GM18870 (cell line): ENCODE measurements around the gene P4HB.

Experiments used
- ATAC-seq: cut with Tn5 transposase; IDR thresholded peaks from one replicate; pipeline ENCODE4 v1.9.1; 2021; ENCODE audit warnings: moderate library complexity; ENCODE audit not compliant: unreplicated experiment

The P4HB gene

GRCh38 chr17:81812571-81813370 is 47.6 kb downstream of the P4HB start:
- no peak for ATAC-seq

DNA sequence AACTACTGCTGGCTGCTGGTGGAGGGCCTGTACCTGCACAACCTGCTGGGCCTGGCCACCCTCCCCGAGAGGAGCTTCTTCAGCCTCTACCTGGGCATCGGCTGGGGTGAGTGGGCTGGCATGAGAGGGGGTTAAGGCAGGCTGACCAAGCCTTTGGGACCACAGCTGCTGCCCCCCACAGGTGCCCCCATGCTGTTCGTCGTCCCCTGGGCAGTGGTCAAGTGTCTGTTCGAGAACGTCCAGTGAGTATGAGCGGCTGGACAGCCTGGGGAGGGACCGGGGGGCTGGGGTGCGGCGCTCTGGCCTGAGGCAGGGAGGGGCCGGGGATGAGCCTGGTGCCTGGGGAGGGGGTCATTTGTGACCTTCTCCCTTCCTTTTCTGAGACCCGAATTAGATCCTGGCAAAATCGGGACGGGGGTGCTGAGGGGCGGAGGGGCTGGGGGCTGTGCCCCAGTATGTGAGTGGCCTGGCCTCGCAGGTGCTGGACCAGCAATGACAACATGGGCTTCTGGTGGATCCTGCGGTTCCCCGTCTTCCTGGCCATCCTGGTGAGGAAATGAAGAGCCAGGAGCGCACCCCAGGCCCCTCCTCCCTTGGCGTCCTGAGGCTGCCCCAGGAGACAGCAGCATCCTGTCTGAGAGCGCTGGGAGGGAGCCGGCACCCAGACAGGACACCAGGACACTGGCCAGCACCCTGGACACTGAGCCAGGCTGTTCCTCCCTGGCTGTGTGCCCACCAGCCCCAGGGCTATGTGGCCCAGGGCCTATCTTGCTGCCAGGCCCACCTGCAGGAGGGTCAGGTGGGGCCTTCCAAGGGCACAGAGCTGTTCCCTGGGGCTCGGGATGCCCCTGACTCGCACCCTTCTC is 48.4 kb downstream of the P4HB start:
- ATAC-seq: no peak

- ATAC-seq: no peak
These were observed 49.2 kb downstream of the P4HB start for GRCh38 chr17:81810892-81811704.

- ATAC-seq: no peak
These were observed 49.9 kb downstream of the P4HB start for GRCh38 chr17:81810476-81810875.

GRCh38 chr17:81809556-81809998 is 50.8 kb downstream of the P4HB start:
- no peak for ATAC-seq

DNA sequence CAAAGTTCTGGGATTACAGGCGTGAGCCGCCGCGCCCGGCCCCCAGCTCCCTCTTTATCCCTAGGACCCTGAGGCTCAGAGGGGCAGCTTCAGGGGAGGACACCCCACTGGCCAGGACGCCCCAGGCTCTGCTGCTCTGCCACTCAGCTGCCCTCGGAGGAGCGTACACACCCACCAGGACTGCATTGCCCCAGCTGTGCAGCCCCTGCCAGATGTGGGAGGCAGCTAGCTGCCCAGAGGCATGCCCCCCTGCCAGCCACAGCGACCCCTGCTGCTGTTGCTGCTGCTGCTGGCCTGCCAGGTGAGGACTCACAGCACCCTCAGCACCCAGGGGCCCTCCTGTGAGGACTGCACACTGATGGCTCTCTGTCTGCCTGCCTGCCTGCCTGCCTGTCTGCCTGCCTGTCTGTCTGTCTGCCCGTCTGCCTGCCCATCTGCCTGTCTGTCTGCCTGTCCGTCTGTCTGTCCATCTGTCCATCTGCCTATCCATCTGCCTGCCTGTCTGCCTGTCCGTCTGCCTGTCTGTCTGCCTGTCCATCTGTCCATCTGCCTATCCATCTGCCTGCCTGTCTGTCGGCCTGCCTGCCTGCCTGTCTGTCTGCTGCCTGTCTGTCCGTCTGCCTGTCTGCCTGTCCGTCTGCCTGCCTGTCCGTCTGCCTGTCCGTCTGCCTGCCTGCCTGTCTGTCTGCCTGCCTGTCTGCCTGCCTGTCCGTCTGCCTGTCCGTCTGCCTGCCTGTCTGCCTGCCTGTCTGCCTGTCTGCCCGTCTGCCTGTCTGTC is 51.4 kb downstream of the P4HB start:
- ATAC-seq: no peak

DNA sequence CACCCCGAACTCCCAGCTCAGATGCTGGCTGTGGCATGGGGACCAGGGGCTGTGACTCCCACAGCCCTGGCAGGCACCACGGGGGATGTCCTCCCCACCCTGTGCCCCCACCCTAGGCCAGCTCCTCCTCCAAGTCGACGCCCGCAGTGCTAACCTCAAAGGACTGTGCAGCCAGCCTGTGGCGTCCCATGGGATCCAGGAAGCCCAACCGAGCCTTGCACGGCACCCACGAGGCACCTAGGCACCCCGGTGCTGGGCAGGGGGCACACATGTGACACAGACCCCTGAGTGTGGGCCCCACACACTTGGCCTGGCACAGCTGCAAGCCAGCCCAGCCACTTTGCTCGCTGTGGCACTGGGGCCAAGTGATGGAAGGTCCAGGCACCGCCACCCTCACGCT is 52.5 kb downstream of the P4HB start:
- ATAC-seq: no peak

- ATAC-seq: no peak
These were observed 53.1 kb downstream of the P4HB start for GRCh38 chr17:81807210-81807719.

DNA sequence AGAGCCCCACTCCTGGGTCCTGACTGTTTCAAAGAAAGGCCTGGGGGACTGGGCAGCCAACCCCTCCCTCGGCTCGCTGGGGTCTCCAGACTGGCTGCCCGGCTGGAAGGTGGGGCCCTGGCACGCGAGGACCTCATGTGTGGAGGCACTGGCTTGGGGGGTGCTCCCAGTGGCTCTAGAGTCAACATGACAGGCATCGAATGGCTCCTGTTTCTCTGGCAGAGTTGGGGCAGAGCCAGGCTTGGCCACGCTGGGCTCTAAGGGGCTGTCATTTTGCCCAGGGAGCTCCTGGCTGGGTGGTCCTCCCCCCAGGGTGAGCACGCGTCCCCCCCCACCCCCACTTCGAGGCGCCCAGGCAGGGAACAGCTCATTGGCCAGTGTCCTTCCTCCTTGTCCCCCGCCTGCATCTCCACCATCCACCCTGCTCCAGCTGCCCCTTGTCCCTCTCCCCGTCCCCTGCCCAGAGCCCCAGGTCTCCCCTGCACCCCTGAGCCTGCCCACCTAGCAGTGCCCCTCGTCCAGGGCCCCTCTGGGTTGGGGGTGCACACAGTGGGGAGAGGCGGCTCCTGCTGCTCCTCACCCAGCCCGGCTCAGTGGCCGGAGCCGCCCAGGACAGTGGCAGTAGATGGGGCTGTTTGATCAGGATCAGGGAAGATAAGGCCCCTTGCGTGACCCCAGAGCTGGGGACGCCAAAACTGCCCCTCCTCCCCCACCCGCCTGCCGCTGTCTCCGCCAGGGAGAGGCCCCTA is 53.7 kb downstream of the P4HB start:
- no peak for ATAC-seq

GRCh38 chr17:81805707-81806460 is 54.5 kb downstream of the P4HB start:
- no peak for ATAC-seq

GRCh38 chr17:81804559-81805399 is 55.6 kb downstream of the P4HB start:
- no peak for ATAC-seq

DNA sequence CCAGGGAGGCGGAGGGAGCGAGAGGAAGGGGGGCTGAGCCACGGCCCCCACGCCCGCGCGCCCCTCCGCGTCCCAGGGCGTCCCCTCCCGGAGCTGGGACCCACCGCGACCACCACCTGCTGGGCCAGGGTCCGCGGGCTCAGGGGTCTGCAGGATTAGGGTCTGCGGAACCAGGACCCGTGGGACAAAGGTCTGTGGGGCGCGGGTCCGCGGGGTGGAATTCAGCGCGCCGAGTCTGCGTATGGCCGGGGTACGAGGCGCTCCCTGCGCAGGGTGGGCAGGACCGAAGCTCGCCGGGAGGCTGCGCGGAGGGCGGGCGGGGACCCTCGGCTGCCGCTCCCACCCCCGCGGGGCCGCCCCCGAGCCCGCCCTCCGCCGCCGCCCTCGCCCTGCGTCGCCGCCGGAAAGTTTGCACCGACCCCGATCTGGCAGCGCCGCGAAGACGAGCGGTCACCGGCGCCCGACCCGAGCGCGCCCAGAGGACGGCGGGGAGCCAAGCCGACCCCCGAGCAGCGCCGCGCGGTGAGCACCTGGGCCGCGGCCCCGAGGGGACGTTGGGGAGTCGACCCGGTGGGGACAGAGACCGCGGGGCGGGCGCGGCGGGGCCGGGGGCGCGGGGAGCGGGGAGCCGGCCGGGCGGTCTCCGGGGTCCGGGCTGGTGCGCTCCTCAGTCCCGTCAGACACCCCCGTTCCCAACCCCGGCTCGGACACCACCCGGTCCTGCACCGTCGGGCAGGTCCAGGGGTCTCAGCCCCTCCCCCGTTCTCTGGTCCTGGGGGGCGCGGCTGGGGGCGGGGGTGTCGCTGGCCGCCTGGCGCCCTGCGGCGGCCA is 56.4 kb downstream of the P4HB start, which contains the start of gene GCGR:
Gene GCGR (plus strand): TSS at position 423 of the 831 bp plus-strand sequence. CDS start 4,869 bp downstream, outside the sequence.
- no peak for ATAC-seq

DNA sequence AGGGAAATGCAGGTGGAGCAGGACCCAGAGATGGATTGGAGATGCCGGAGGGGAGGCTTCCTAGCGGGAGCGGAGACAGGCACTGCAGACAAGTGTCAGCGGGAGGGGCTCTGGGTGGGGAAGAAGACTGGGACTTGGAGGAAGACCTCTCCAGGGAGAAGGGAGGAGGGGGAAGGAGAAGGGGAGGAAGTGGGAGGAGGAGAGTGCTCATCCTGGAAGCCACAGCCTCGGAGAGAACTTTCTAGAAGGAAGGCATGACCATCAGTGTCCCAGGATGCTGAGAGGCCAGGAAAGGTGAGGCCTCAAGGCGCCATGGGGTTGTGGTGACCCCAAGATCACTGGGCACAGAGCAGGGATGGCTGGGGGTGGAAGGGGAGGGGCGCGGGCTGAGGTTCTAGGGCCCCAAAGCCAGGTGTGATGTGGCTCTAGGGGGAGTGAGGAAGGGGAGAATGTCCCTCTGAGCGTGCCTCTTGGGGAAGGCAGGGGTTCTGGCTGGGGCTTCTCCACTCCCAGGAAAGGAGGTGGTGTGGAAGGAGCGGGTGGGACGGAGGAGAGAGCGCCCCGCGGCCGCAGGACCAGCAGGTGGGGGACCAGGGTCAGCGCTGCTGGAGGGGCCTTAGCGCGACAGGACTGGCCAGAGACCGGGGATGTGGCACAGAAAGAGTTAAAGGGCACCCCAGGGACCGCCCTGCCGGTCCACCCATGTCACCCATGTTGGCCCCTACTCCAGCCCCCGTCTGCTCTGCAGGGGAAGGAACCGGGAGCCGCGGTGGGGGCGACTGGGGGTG is 57.3 kb downstream of the P4HB start:
- no peak for ATAC-seq

DNA sequence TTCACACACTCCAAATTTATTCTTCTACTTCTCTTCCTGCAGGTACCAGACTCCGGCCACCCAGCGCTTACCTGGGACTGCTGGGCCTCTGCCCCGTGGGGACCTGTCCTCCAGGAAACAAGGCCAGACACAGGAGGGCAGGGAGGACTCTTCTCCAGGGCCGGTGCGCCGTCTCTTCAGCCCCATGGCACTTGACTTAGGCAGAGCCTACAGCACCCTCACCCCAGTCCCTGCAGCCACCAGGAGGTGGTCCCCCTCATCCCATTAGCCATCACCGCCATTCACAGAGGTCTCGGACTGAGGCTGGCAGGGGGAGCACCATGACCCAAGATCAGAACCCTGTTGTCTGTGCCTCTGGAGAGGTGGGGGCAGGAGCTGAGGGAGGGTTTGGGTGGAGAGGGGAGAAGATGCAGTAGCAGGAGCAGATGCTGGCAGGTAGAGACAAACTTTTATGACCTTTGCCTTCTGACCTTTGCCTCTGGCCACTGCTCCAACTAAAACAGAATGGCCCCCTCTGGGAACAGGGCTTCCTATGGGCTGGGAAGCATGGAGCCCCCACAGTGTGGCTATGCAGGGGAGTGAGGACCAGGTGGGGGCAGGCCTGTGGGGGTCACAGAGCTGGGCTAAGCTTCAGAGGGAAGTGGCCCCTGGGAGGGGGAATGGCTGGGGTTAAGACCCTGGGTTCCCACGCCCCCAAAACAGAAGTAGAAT is 58.1 kb downstream of the P4HB start:
- ATAC-seq: no peak

- ATAC-seq: no peak
These were observed 59.0 kb downstream of the P4HB start for GRCh38 chr17:81801327-81801726.
